Dermis blood vessel endothelial cell (primary cell): ENCODE data around the gene CDK10. TPM values are rescaled to one million over a fixed set of nuclear protein-coding genes. Genes with fewer than 3 reads are reported as not detected.

Source experiments
- DNase-seq: peaks from one replicate; pipeline ENCODE4 v3.0.0; 2010
- total RNA-seq: library from RNA; depleted of rRNA; stranded (reverse); fragments of >200 nt; gene quantifications from 2 replicates; pipeline ENCODE4 v1.2.3, GENCODE V29; 2014

Gene CDK10
- total RNA-seq, 1 donor from 2014 or later, result 71.1 TPM

GRCh38 chr16:89716916-89717687 is 30.6 kb downstream of the CDK10 start:
- DNase-seq, result no peak

GRCh38 chr16:89717688-89718505 is 31.4 kb downstream of the CDK10 start:
- no peak for DNase-seq

GRCh38 chr16:89720551-89720812 is 34.0 kb downstream of the CDK10 start:
- peak; percentile 42 for DNase-seq

- DNase-seq, result peak; percentile 84
Observed at GRCh38 chr16:89720813-89721545, 34.5 kb downstream of the CDK10 start, which contains the start of the genes VPS9D1 and ZNF276. TSS of gene VPS9D1 (minus strand) at chr16:89720898. CDS start at chr16:89720861, 37 bp downstream. TSS of gene ZNF276 (plus strand) at chr16:89721537. CDS start at chr16:89721641, 104 bp downstream.

GRCh38 chr16:89721546-89722391 is 35.3 kb downstream of the CDK10 start:
- peak; percentile 77 for DNase-seq

- peak; percentile 63 for DNase-seq
Observed at GRCh38 chr16:89722392-89723278, 36.1 kb downstream of the CDK10 start.

- peak; percentile 43 for DNase-seq
Observed at GRCh38 chr16:89723279-89724250, 37.1 kb downstream of the CDK10 start.

GRCh38 chr16:89727406-89728120 is 41.1 kb downstream of the CDK10 start:
- DNase-seq, result no peak

- no peak for DNase-seq
Observed at GRCh38 chr16:89729293-89729692, 42.8 kb downstream of the CDK10 start.

- DNase-seq, result no peak
Observed at GRCh38 chr16:89729863-89730593, 43.5 kb downstream of the CDK10 start.

GRCh38 chr16:89730610-89731234 is 44.2 kb downstream of the CDK10 start:
- no peak for DNase-seq

- DNase-seq, result no peak
Observed at GRCh38 chr16:89732142-89732917, 45.8 kb downstream of the CDK10 start.

- DNase-seq, result no peak
Observed at GRCh38 chr16:89732918-89733242, 46.4 kb downstream of the CDK10 start.

- DNase-seq, result no peak
Observed at GRCh38 chr16:89733322-89733721, 46.8 kb downstream of the CDK10 start.

GRCh38 chr16:89733792-89734191 is 47.3 kb downstream of the CDK10 start:
- DNase-seq, result no peak

GRCh38 chr16:89736554-89736953 is 50.1 kb downstream of the CDK10 start:
- DNase-seq, result no peak

GRCh38 chr16:89737341-89738071 is 51.0 kb downstream of the CDK10 start:
- no peak for DNase-seq
